HG03108 (cell line): ENCODE results near the gene MOB1A.

Experiments
- ATAC-seq: cut with Tn5 transposase; IDR thresholded peaks from one replicate; pipeline ENCODE4 v1.9.1; 2021; ENCODE audit warnings: moderate library complexity; ENCODE audit not compliant: unreplicated experiment

The MOB1A gene

GRCh38 chr2:74109551-74109950 is 69.1 kb downstream of the MOB1A start:
- ATAC-seq = no peak

GRCh38 chr2:74107071-74107470 is 71.6 kb downstream of the MOB1A start:
- no peak for ATAC-seq

GRCh38 chr2:74105413-74105812 is 73.3 kb downstream of the MOB1A start:
- no peak for ATAC-seq

- ATAC-seq = no peak
These were observed 73.8 kb downstream of the MOB1A start for GRCh38 chr2:74104839-74105238.

- ATAC-seq = no peak
These were observed 74.9 kb downstream of the MOB1A start for GRCh38 chr2:74103763-74104162.
